Stomach (tissue), 9 donors: ENCODE data around the gene ROCK1. TPM values are rescaled to one million over a fixed set of nuclear protein-coding genes. Genes with fewer than 3 reads are reported as not detected.

Source experiments
- DNase-seq, 2 donors: peaks; one replicate each; pipeline versions ENCODE4 v3.0.0 to v3.0.0-alpha.2; 2013 to 2019
- H3K27ac ChIP-seq, 5 donors: fragments of 200-600 bp in 4 of 5; sonication (generic) in 4 of 5; one replicate each; pipeline ENCODE4 v1.5.1; 2013 to 2019; ENCODE audit warnings: mild to moderate bottlenecking in 1 of 5, moderate library complexity in 1 of 5
- H3K27me3 ChIP-seq, 3 donors: fragments of 200-600 bp; sonication (generic); one replicate each; pipeline ENCODE4 v1.5.1; 2017 to 2019; ENCODE audit warnings: mixed run types in 1 of 3
- H3K36me3 ChIP-seq, 4 donors: fragments of 200-600 bp; sonication (generic); 1 replicate in 3 of 4; 2 replicates in 1 of 4; pipeline ENCODE4 v1.5.1; 2016 to 2019
- H3K4me1 ChIP-seq, 4 donors: fragments of 200-600 bp; sonication (generic); one replicate each; pipeline ENCODE4 v1.5.1; 2016 to 2019
- H3K4me3 ChIP-seq, 4 donors: fragments of 200-600 bp; sonication (generic) in 3 of 4; one replicate each; pipeline ENCODE4 v1.5.1; 2016 to 2019; ENCODE audit warnings: mild to moderate bottlenecking in 1 of 4
- H3K9me3 ChIP-seq, 4 donors: fragments of 200-600 bp; sonication (generic); one replicate each; pipeline ENCODE4 v1.5.1; 2016 to 2019
- EP300 ChIP-seq: sonication (generic); formaldehyde crosslinking; IDR thresholded peaks from one replicate; pipeline ENCODE4 v1.6.1; 2017; ENCODE audit warnings: antibody characterized with exemption
- POLR2A ChIP-seq, 4 donors: fragments of 450-650 bp; IDR thresholded peaks; one replicate each; pipeline ENCODE4 v1.6.1; 2016; ENCODE audit warnings: antibody characterized with exemption in 4 of 4, control low read depth in 2 of 4, mild to moderate bottlenecking in 1 of 4, moderate library complexity in 1 of 4
- POLR2AphosphoS5 ChIP-seq, 3 donors: sonication (generic); formaldehyde crosslinking; IDR thresholded peaks; one replicate each; pipeline ENCODE4 v1.6.1; 2016; ENCODE audit warnings: antibody characterized with exemption in 3 of 3
- WGBS, 5 donors: extraction: QIAGEN DNeasy Blood & Tissue Kit in 3 of 5; methylation state at CpG; one replicate each; pipeline versions ENCODE4 v1.1.5 to v1.1.7; 2013 to 2018; 5-methylcytosine and 5-hydroxymethylcytosine counted together
- intact Hi-C: fragments of 100-400 bp; cut with DNase I; formaldehyde crosslinking; loops from one replicate; pipeline ENCODE4 v1.15.1; 2023; ENCODE audit warnings: low total_unique reads
- polyA plus RNA-seq, 3 donors: library from polyadenylated mRNA; stranded (reverse); fragments of 200-250 nt; gene quantifications; one replicate each; pipeline ENCODE4 v1.2.3, GENCODE V29; 2013
- total RNA-seq, 5 donors: library from RNA; depleted of rRNA; stranded (reverse); fragments of >200 nt; gene quantifications; one replicate each; pipeline versions ENCODE4 v1.1.0 to v1.2.3, GENCODE V29; 2014 to 2016
- TF ChIP-seq, protein P1 (sequence below), 7 experiments: fragments of 450-650 bp in 4 of 7; fragments of 200-600 bp in 3 of 7; sonication (generic) in 3 of 7; IDR thresholded peaks; one replicate each; pipeline ENCODE4 v1.5.1; 2016 to 2019; ENCODE audit warnings: antibody characterized with exemption in 7 of 7, control low read depth in 2 of 7, mild to moderate bottlenecking in 1 of 7
- donor health status: healthy with polysubstance abuse.
- donor health status: Bipolar disorder and iron deficiency.
- donor health status: healthy.

Gene ROCK1
- total and polyA plus RNA-seq, 8 donors: 6.5 to 215 (median 65.8) TPM

- Histone ChIP-seq H3K4me1 (peaks cover 0 to 16% (median 0%) of the 10 kb centered on the region in 4 donors), H3K27ac (no peak overlapping the region), H3K9me3 (no peaks in the 10 kb centered on the region), H3K27me3 (no peaks in the 10 kb centered on the region), H3K4me3 (no peak overlapping the region), H3K36me3 (peaks cover 6 to 44% (median 32%) of the 10 kb centered on the region in 4 donors)
- intact Hi-C loops: no loop called here
- DNase-seq: no peak
- TF ChIP-seq POLR2AphosphoS5 (IDR thresholded peaks at IDR 0.05) (no peak), EP300 (no peak), POLR2A (IDR thresholded peaks at IDR 0.05) (no peak)
- TF ChIP-seq, protein P1, sequence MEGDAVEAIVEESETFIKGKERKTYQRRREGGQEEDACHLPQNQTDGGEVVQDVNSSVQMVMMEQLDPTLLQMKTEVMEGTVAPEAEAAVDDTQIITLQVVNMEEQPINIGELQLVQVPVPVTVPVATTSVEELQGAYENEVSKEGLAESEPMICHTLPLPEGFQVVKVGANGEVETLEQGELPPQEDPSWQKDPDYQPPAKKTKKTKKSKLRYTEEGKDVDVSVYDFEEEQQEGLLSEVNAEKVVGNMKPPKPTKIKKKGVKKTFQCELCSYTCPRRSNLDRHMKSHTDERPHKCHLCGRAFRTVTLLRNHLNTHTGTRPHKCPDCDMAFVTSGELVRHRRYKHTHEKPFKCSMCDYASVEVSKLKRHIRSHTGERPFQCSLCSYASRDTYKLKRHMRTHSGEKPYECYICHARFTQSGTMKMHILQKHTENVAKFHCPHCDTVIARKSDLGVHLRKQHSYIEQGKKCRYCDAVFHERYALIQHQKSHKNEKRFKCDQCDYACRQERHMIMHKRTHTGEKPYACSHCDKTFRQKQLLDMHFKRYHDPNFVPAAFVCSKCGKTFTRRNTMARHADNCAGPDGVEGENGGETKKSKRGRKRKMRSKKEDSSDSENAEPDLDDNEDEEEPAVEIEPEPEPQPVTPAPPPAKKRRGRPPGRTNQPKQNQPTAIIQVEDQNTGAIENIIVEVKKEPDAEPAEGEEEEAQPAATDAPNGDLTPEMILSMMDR (IDR thresholded peaks at IDR 0.05): no peak
Measured at GRCh38 chr18:20997371-20997770, 114.2 kb downstream of the ROCK1 start.

- Histone ChIP-seq H3K27me3 (no peaks in the 10 kb centered on the region), H3K27ac (no peak overlapping the region), H3K36me3 (peaks cover 6 to 51% (median 38%) of the 10 kb centered on the region in 4 donors), H3K4me1 (peaks cover 0 to 16% (median 0%) of the 10 kb centered on the region in 4 donors), H3K9me3 (no peaks in the 10 kb centered on the region), H3K4me3 (no peak overlapping the region)
- no peak for DNase-seq
- TF ChIP-seq POLR2A (IDR thresholded peaks at IDR 0.05): no peak
- TF ChIP-seq POLR2AphosphoS5 (IDR thresholded peaks at IDR 0.05): no peak
- TF ChIP-seq, protein P1 (IDR thresholded peaks at IDR 0.05): no peak
- TF ChIP-seq EP300: no peak
- intact Hi-C loops: no loop called here
- 86 to 95% (median 88%) methylated on average over 1 of the region's 1 CpG for WGBS, 5 donors
Measured at GRCh38 chr18:20996418-20996817, 115.2 kb downstream of the ROCK1 start.

DNA sequence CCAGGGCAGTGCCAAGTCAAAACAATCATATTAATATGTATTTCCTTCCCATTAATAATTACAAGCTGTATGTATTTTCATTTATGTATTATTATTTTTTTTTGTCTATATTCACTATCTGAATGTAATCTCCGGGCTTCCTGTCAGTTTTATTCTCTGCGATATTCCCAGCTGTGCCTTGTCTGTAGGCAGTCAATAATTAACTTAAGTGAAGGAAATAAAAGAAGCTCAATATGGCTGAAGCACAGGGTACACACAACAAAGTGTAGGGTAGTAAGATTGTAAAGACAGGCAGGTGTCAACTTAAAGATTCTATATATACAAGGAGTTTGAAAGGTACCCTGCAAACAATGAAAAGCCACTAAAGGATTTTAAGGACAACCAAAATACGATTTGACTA lies 122.9 kb downstream of the ROCK1 start:
- no peaks in the 10 kb centered on the region for H3K9me3 ChIP-seq
- TF ChIP-seq, protein P1 (IDR thresholded peaks at IDR 0.05): no peak
- TF ChIP-seq POLR2A (IDR thresholded peaks at IDR 0.05) (no peak), EP300 (no peak), POLR2AphosphoS5 (IDR thresholded peaks at IDR 0.05) (no peak)
- no peaks in the 10 kb centered on the region for H3K27me3 ChIP-seq
- intact Hi-C loops: no loop called here
- H3K4me1 ChIP-seq: no peaks in the 10 kb centered on the region
- H3K36me3 ChIP-seq: peaks cover 26 to 97% (median 86%) of the 10 kb centered on the region in 4 donors
- no peak overlapping the region for H3K27ac ChIP-seq
- no peak overlapping the region for H3K4me3 ChIP-seq
- WGBS, 5 donors: 54 to 74% (median 59%) methylated on average over 3 of the region's 3 CpGs
- no peak for DNase-seq

DNA sequence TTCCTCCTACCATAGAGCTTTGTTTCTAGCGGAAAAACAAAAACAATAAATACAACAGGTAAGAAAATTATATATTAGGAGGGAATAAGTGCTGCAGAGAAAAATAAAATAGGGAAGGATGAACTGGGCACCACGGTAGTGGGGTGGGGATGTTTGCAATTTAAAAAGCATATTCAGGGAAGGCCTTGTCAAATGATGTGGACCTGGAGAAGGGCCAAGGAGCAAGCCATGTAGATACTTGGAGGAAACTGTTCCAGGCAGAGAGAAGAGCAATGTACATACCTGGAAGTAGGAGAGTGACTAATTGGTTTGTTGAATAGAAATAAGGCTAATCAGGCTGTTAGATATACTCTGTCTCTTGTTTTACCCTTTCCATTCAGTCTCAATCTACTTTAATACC lies 136.5 kb downstream of the ROCK1 start:
- Histone ChIP-seq H3K36me3 (peaks cover 20 to 90% (median 87%) of the 10 kb centered on the region in 4 donors), H3K27ac (no peak overlapping the region), H3K9me3 (no peaks in the 10 kb centered on the region), H3K4me3 (no peak overlapping the region), H3K4me1 (peaks cover 0 to 9% (median 4%) of the 10 kb centered on the region in 4 donors), H3K27me3 (no peaks in the 10 kb centered on the region)
- TF ChIP-seq POLR2A (IDR thresholded peaks at IDR 0.05) (no peak), EP300 (no peak), POLR2AphosphoS5 (IDR thresholded peaks at IDR 0.05) (no peak)
- TF ChIP-seq, protein P1 (IDR thresholded peaks at IDR 0.05): no peak
- no peak for DNase-seq
- 71 to 84% (median 78%) methylated on average over 2 of the region's 2 CpGs for WGBS, 5 donors
- intact Hi-C loops: no loop called here
